Large intestine (tissue), 3 donors: ENCODE data around the gene IGFBP3. TPM values are rescaled to one million over a fixed set of nuclear protein-coding genes. Genes with fewer than 3 reads are reported as not detected.

Experiments
- DNase-seq, 2 donors: peaks; one replicate each; pipeline versions ENCODE4 v3.0.0 to v3.0.0-alpha.2; 2013
- H3K27ac ChIP-seq: one replicate; pipeline ENCODE4 v1.5.1; 2013; ENCODE audit warnings: low read length
- H3K27me3 ChIP-seq: 2 replicates; pipeline ENCODE4 v1.6.1; 2013; ENCODE audit warnings: low read length; ENCODE audit not compliant: control insufficient read depth, insufficient read depth
- H3K36me3 ChIP-seq: 2 replicates; pipeline ENCODE4 v1.6.1; 2013; ENCODE audit warnings: low read length; ENCODE audit not compliant: control insufficient read depth, insufficient read depth
- H3K4me1 ChIP-seq: one replicate; pipeline ENCODE4 v1.6.1; 2013; ENCODE audit warnings: low read length; ENCODE audit not compliant: control insufficient read depth, insufficient read depth
- H3K4me3 ChIP-seq: one replicate; pipeline ENCODE4 v1.5.1; 2013; ENCODE audit warnings: low read length
- H3K9me3 ChIP-seq: one replicate; pipeline ENCODE4 v1.6.1; 2013; ENCODE audit warnings: mild to moderate bottlenecking, low read depth, low read length, moderate library complexity; ENCODE audit not compliant: control insufficient read depth
- WGBS: methylation state at CpG from one replicate; pipeline ENCODE4 v1.1.5; 2013; ENCODE audit warnings: low lambda C conversion rate; ENCODE audit not compliant: insufficient coverage; 5-methylcytosine and 5-hydroxymethylcytosine counted together
- polyA plus RNA-seq: library from polyadenylated mRNA; unstranded; fragments of 120-200 nt; gene quantifications from one replicate; pipeline ENCODE4 v1.2.1, GENCODE V29; 2013

Gene IGFBP3
- polyA plus RNA-seq, 1 donor = 115 TPM

DNA sequence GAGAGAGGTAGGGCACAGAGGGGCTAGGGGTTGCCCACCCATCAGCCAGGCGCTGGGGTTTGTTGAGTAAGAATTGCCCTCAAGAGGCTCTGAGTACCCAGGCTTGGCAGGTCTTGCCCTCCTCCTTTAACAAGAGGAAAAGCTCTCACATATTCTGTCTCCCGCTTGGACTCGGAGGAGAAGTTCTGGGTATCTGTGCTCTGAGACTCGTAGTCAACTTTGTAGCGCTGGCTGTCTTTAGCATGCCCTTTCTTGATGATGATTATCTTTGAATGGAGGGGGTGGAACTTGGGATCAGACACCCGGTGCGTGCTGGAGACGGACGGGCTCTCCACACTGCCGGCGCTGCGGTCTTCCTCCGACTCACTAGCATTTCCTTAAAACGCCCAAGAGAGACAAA, 4.0 kb downstream of the IGFBP3 start:
- Histone ChIP-seq H3K4me3 (no peak overlapping the region), H3K4me1 (peaks cover 17% of the 10 kb centered on the region), H3K27me3 (peaks cover 35% of the 10 kb centered on the region), H3K36me3 (peaks cover 19% of the 10 kb centered on the region), H3K9me3 (peaks cover 4% of the 10 kb centered on the region), H3K27ac (no peak overlapping the region)
- DNase-seq = no peak
- no CpG with 5 or more reads among the region's 14 CpGs for WGBS

DNA sequence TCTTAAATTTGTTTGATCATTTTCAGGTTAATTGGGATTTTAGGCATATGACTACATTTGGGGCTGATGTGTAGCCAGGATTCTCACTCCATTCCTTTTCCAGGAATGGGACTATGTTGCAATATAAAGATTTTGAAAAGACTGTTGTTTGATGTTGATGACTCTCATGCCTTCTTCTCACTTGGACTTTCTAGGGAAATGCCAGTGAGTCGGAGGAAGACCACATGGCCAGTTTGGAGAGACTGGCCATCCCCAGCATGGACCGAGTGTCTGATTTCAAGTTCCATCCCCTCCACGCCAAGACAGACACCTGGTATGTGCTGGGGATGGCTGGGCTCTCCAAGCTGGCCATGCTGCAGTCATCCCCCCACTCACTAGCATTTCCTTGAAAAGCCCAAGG, 5.5 kb downstream of the IGFBP3 start:
- WGBS = no CpG with 5 or more reads among the region's 3 CpGs
- Histone ChIP-seq H3K4me1 (peaks cover 10% of the 10 kb centered on the region), H3K4me3 (no peak overlapping the region)

DNA sequence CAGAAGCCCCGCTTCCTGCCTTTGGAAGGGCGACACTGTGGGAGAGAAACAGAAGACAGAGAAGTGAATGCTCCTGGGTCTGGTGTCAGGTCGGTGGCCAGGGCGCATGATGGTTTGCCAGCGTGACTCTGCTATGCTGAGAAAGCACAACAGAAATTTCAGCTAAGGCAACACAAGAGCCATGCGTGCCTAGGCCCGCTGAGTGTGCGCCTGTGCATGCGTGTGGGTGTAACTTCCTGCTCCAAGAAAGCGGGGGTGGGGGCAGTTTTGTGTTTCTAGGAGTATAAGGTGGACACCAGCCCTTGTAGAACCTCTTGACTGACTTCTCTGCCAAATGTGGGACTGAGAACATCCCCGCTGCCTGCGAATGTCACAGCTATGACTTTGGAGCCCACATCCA, 6.2 kb downstream of the IGFBP3 start:
- no peak for DNase-seq
- Histone ChIP-seq H3K4me1 (peaks cover 10% of the 10 kb centered on the region), H3K36me3 (peaks cover 19% of the 10 kb centered on the region), H3K27me3 (peaks cover 21% of the 10 kb centered on the region), H3K9me3 (peaks cover 4% of the 10 kb centered on the region), H3K4me3 (no peak overlapping the region), H3K27ac (no peak overlapping the region)
- no CpG with 5 or more reads among the region's 12 CpGs for WGBS

More for the DNA sequence above, 5.5 kb downstream of the IGFBP3 start:
- Histone ChIP-seq H3K9me3 (peaks cover 4% of the 10 kb centered on the region), H3K36me3 (peaks cover 19% of the 10 kb centered on the region), H3K27me3 (peaks cover 27% of the 10 kb centered on the region), H3K27ac (no peak overlapping the region)
- no peak for DNase-seq

DNA sequence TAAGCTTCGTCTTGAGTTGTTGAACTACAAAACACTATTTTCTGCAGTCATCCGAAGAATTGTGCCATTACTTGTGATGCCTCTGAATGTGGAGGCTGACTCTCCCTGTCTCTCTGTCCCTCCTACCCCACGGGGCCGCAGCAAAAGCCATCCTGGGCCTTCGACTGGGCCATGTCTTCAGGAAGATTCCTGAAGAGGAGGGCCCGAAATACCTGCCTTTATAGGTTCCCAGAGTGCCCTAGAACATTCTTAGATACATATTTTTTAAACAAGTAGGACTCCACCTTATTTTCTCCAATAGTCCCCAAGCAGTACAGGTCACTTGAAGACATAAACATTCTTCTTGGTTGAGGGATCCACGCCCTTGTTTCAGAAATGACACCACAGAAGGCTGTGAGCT, 8.1 kb downstream of the IGFBP3 start:
- H3K27me3 ChIP-seq = peaks cover 4% of the 10 kb centered on the region
- H3K27ac ChIP-seq = no peak overlapping the region
- WGBS = 100% methylated on average over 1 of the region's 7 CpGs
- peaks cover 4% of the 10 kb centered on the region for H3K4me1 ChIP-seq
- H3K9me3 ChIP-seq = peaks cover 4% of the 10 kb centered on the region
- DNase-seq = no peak
- no peak overlapping the region for H3K4me3 ChIP-seq
- H3K36me3 ChIP-seq = peaks cover 19% of the 10 kb centered on the region

DNA sequence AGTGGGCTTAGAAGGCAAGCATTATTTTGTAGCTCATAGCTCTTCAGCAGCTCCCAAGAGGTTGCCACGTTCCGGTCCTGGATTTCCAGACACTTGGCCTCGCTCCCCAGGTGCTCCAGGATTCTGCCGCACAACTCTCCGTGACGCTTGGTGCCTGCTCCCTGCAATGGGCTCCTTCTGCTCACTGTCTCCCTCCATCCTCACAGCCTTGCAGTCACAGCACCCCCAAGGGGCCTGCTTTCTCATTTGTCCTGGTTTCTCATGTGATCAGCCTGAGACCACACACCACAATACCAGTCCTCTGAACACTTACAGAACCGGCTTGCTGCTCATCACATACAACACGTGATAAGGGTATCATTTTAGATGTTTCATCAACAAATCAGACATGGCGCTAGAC, 9.8 kb downstream of the IGFBP3 start:
- DNase-seq = no peak
- H3K9me3 ChIP-seq = peaks cover 4% of the 10 kb centered on the region
- H3K4me1 ChIP-seq = no peaks in the 10 kb centered on the region
- H3K27me3 ChIP-seq = no peaks in the 10 kb centered on the region
- no peak overlapping the region for H3K4me3 ChIP-seq
- H3K36me3 ChIP-seq = peaks cover 14% of the 10 kb centered on the region
- no CpG with 5 or more reads among the region's 9 CpGs for WGBS
- no peak overlapping the region for H3K27ac ChIP-seq

DNA sequence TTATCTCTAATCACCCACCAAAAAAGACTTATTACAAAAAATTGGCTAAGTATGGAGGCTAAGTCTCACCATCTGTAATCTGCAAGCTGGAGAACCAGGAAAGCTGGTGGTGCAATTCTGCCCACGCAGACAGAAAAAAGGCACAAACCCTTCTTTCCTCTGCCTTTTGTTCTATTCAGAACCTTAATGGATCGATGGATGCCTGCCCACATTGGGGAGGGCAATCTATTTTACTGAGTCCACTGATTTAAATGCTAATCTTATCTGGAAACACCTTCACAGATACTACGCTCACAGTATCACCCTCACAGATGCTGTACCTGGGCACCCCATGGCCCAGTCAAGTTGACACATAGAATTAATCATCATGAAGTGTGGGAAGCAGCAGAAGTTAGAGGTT, 10.2 kb downstream of the IGFBP3 start:
- Histone ChIP-seq H3K36me3 (peaks cover 11% of the 10 kb centered on the region), H3K27ac (no peak overlapping the region), H3K27me3 (no peaks in the 10 kb centered on the region), H3K9me3 (peaks cover 4% of the 10 kb centered on the region), H3K4me3 (no peak overlapping the region), H3K4me1 (no peaks in the 10 kb centered on the region)
- no peak for DNase-seq
- 100% methylated on average over 1 of the region's 3 CpGs for WGBS

DNA sequence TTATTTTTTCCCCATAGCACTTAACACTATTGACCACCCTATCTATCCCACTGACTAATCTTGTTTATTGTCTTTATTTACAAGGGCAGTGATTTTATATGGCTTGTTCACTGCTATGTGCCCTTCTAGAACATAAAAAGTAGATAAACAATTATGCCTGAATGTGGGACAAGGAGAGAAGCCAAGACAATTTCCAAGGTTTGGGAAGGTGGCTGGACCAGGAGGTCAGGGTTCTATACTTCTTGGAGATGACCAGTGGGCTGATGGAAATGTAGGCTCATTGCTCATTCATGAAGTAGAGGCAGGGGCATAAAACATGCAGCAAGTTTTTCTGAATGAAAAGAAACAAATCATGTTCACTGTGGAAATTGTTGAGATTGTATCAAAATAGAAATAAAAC, 11.5 kb downstream of the IGFBP3 start:
- H3K9me3 ChIP-seq = peaks cover 4% of the 10 kb centered on the region

DNA sequence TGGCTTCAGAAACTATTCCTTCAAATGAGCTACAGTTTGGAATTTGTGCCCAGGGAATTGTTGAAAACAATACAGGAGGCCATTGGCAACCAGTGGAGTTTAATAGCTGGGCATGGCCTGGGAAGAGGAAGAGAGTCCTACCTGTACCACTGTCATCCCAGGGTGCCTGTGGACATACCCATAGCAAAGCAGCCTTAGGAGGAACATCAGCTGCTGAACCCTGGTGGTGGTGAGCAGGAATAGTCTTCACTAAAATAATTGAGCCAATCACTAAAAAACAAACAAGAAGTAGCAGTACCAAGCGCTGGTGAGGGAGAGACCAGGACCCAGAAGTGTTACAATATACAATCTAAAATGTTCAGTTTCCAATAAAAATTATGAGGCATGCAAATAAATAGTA, 18.3 kb downstream of the IGFBP3 start:
- Histone ChIP-seq H3K4me1 (no peaks in the 10 kb centered on the region), H3K36me3 (no peaks in the 10 kb centered on the region), H3K27me3 (peaks cover 2% of the 10 kb centered on the region), H3K27ac (no peak overlapping the region), H3K9me3 (no peaks in the 10 kb centered on the region), H3K4me3 (no peak overlapping the region)
- no peak for DNase-seq
- no CpG with 5 or more reads among the region's 1 CpG for WGBS

More for the DNA sequence above, 11.5 kb downstream of the IGFBP3 start:
- H3K27me3 ChIP-seq = no peaks in the 10 kb centered on the region
- no peak overlapping the region for H3K4me3 ChIP-seq
- H3K36me3 ChIP-seq = peaks cover 5% of the 10 kb centered on the region
- H3K4me1 ChIP-seq = no peaks in the 10 kb centered on the region
- DNase-seq = no peak
- H3K27ac ChIP-seq = no peak overlapping the region

DNA sequence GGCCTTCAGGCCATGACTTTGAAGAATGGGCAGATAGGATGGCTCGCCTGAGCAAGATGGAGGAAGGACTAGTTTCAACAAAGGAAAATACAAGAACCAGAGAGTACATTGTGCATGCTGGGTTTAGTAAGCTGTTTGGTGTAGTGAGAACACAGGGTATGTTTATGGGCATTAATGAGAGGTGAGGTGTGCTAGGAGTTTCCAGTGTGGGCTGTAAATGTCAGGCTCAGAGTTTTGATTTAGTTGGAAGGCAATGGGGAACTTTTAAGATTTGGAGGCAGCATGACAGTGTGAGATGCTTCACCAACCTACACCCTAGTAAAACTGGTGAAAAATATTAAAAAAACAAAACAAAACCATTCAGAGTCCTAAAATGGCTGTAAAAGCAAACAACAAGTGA, 19.5 kb downstream of the IGFBP3 start:
- 86% methylated on average over 1 of the region's 1 CpG for WGBS
- no peaks in the 10 kb centered on the region for H3K36me3 ChIP-seq
- peaks cover 2% of the 10 kb centered on the region for H3K27me3 ChIP-seq
- H3K4me3 ChIP-seq = no peak overlapping the region
- no peaks in the 10 kb centered on the region for H3K4me1 ChIP-seq
- DNase-seq = no peak
- H3K9me3 ChIP-seq = no peaks in the 10 kb centered on the region
- H3K27ac ChIP-seq = no peak overlapping the region

DNA sequence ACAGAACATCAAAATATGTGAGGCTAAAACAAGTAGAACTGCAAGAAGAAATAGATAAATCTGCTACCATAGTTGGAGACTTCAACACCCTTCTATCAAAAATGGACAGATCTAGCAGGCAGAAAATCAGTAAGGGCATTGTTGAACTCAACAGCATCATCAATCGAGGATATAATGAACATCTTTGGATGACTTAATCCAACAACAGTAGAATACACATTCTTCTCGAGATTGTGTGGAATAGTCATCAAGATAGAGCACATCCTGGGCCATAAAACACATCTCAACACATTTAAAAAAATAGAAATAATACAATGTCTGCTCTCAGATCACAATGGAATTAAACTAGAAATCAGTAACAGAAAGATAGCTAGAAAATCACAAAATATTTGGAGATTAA, 22.9 kb downstream of the IGFBP3 start:
- no peak for DNase-seq
- WGBS = no CpG with 5 or more reads among the region's 2 CpGs
- Histone ChIP-seq H3K27me3 (peaks cover 2% of the 10 kb centered on the region), H3K9me3 (no peaks in the 10 kb centered on the region), H3K36me3 (no peaks in the 10 kb centered on the region), H3K27ac (no peak overlapping the region), H3K4me1 (peaks cover 5% of the 10 kb centered on the region), H3K4me3 (no peak overlapping the region)

DNA sequence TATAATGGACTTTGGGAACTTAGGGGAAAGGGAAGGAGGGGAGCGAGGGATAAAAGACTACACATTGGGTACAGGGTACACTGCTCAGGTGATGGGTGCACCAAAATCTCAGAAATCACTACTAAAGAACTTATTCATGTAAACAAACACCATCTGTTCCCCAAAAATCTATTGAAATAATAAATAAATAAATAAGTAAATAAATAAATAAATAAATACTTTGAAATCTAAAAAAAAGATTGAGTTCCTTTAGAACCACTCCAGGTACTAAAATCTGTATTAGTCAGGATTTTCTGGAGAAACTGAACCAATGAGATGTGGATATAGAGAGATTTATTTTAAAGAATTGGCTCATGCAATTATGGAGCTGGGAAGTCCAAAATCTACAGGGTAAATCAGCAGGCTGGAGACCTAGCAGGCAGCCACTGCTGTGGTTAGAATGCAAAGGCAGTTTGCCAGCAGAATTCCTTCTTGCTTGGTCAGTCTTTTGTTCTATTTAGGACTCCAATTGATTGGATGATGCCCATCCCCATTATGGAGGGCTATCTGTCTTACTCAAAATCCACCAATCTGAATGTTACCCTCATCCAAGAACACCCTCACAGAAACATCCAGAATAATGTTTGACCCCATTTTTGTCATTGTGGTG, 23.9 kb downstream of the IGFBP3 start:
- no peak for DNase-seq
- H3K27ac ChIP-seq = no peak overlapping the region
- no CpG with 5 or more reads among the region's 1 CpG for WGBS

More for the DNA sequence above, 23.9 kb downstream of the IGFBP3 start:
- H3K36me3 ChIP-seq = no peaks in the 10 kb centered on the region
- no peaks in the 10 kb centered on the region for H3K9me3 ChIP-seq
- peaks cover 2% of the 10 kb centered on the region for H3K27me3 ChIP-seq
- peaks cover 5% of the 10 kb centered on the region for H3K4me1 ChIP-seq
- H3K4me3 ChIP-seq = no peak overlapping the region
